ENCODE measurements around the gene ANKRD23.
"Not testable (repeated sequence)": the region's sequence is repeated elsewhere in the genome, so short reads cannot be mapped to it uniquely, and the experiment has no call there.

ANKRD23 gene

GRCh38 chr2:96863575-96864342 lies 19.9 kb upstream of the ANKRD23 start:
- DNase-seq (ENCODE audit: low read depth in 2 of 2): no peak

GRCh38 chr2:96863056-96863455 lies 19.2 kb upstream of the ANKRD23 start:
- DNase-seq (ENCODE audit: low read depth in 2 of 2): not testable (repeated sequence)

- no peak for DNase-seq (ENCODE audit: low read depth in 2 of 2)
Measured at GRCh38 chr2:96861074-96861473, 17.3 kb upstream of the ANKRD23 start.

GRCh38 chr2:96860065-96861029 lies 16.5 kb upstream of the ANKRD23 start:
- DNase-seq (ENCODE audit: low read depth in 2 of 2): no peak

GRCh38 chr2:96859681-96860064 lies 15.9 kb upstream of the ANKRD23 start:
- DNase-seq (ENCODE audit: low read depth in 2 of 2): no peak

- no peak for DNase-seq (ENCODE audit: low read depth in 2 of 2)
Measured at GRCh38 chr2:96859099-96859649, 15.4 kb upstream of the ANKRD23 start.

GRCh38 chr2:96857667-96858372 lies 14.0 kb upstream of the ANKRD23 start, which contains the start of gene ANKRD39:
ANKRD39 (minus strand) TSS chr2:96858016; CDS start chr2:96857987, 29 bp downstream.
- peak; percentile 95 to 96 for DNase-seq (ENCODE audit: low read depth in 2 of 2)

GRCh38 chr2:96856776-96857666 lies 13.2 kb upstream of the ANKRD23 start:
- DNase-seq (ENCODE audit: low read depth in 2 of 2): no peak

- DNase-seq (ENCODE audit: low read depth in 2 of 2): no peak
Measured at GRCh38 chr2:96853321-96853720, 9.5 kb upstream of the ANKRD23 start.

GRCh38 chr2:96852667-96853066 lies 8.8 kb upstream of the ANKRD23 start:
- DNase-seq (ENCODE audit: low read depth in 2 of 2): no peak

GRCh38 chr2:96848264-96848663 lies 4.4 kb upstream of the ANKRD23 start:
- no peak for DNase-seq (ENCODE audit: low read depth in 2 of 2)

GRCh38 chr2:96847586-96847985 lies 3.8 kb upstream of the ANKRD23 start:
- DNase-seq (ENCODE audit: low read depth in 2 of 2): no peak

GRCh38 chr2:96846825-96847224 lies 3.0 kb upstream of the ANKRD23 start:
- no peak for DNase-seq (ENCODE audit: low read depth in 2 of 2)

GRCh38 chr2:96844405-96844808 lies 586 bp upstream of the ANKRD23 start:
- DNase-seq (ENCODE audit: low read depth in 2 of 2): no peak

- no peak for DNase-seq (ENCODE audit: low read depth in 2 of 2)
Measured at GRCh38 chr2:96842600-96842999, 1.2 kb downstream of the ANKRD23 start.

GRCh38 chr2:96841701-96842495 lies 1.9 kb downstream of the ANKRD23 start:
- no peak for DNase-seq (ENCODE audit: low read depth in 2 of 2)

GRCh38 chr2:96839875-96840850 lies 3.7 kb downstream of the ANKRD23 start:
- DNase-seq (ENCODE audit: low read depth in 2 of 2): no peak

GRCh38 chr2:96839293-96839874 lies 4.4 kb downstream of the ANKRD23 start:
- DNase-seq (ENCODE audit: low read depth in 2 of 2): peak; percentile 64 to 79
